Ovary (tissue), 3 donors: ENCODE measurements around the gene KIF16B.

ENCODE experiments used
- POLR2A ChIP-seq: fragments of 450-650 bp; IDR thresholded peaks from one replicate; pipeline ENCODE4 v1.6.1; 2017; ENCODE audit warnings: antibody characterized with exemption, mild to moderate bottlenecking, moderate library complexity
- TF ChIP-seq, protein P1 (sequence below), 3 donors: fragments of 450-650 bp in 2 of 3; fragments of 200-600 bp in 1 of 3; IDR thresholded peaks; one replicate each; pipeline versions ENCODE4 v1.5.1 to v1.8.0; 2016 to 2022; ENCODE audit warnings: antibody characterized with exemption in 3 of 3, mild to moderate bottlenecking in 1 of 3
- donor health status: DM: no; HTN: no; CAD: no.

DNA sequence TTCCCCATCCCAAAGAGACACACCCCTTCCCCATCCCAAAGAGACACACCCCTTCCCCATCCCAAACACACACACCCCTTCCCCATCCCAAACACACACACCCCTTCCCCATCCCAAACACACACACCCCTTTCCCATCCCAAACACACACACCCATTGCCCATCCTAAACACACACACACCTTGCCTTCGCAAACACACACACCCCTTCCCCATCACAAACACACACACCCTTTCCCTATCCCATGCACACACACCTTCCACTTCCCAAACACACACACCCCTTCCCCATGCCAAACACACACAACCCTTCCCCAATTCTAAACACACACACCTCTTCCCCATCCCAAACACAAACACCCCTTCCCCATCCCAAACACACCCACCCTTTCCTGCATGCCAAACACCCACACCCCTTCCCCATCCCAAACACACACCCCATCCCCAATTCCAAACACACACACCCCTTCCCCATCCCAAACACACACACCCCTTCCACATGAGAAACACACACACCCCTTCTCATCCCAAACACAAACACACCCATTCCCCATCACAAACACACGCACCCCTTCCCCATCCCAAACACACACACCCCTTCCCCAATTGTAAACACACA, 315.3 kb downstream of the KIF16B start:
- TF ChIP-seq, protein P1, sequence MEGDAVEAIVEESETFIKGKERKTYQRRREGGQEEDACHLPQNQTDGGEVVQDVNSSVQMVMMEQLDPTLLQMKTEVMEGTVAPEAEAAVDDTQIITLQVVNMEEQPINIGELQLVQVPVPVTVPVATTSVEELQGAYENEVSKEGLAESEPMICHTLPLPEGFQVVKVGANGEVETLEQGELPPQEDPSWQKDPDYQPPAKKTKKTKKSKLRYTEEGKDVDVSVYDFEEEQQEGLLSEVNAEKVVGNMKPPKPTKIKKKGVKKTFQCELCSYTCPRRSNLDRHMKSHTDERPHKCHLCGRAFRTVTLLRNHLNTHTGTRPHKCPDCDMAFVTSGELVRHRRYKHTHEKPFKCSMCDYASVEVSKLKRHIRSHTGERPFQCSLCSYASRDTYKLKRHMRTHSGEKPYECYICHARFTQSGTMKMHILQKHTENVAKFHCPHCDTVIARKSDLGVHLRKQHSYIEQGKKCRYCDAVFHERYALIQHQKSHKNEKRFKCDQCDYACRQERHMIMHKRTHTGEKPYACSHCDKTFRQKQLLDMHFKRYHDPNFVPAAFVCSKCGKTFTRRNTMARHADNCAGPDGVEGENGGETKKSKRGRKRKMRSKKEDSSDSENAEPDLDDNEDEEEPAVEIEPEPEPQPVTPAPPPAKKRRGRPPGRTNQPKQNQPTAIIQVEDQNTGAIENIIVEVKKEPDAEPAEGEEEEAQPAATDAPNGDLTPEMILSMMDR (IDR thresholded peaks at IDR 0.05), result no peak
- TF ChIP-seq POLR2A, result no peak
